ENCODE data around the gene SMG6.
A peak's percentile ranks its signal among the peaks of the same experiment; 100 is the strongest.

Gene SMG6

DNA sequence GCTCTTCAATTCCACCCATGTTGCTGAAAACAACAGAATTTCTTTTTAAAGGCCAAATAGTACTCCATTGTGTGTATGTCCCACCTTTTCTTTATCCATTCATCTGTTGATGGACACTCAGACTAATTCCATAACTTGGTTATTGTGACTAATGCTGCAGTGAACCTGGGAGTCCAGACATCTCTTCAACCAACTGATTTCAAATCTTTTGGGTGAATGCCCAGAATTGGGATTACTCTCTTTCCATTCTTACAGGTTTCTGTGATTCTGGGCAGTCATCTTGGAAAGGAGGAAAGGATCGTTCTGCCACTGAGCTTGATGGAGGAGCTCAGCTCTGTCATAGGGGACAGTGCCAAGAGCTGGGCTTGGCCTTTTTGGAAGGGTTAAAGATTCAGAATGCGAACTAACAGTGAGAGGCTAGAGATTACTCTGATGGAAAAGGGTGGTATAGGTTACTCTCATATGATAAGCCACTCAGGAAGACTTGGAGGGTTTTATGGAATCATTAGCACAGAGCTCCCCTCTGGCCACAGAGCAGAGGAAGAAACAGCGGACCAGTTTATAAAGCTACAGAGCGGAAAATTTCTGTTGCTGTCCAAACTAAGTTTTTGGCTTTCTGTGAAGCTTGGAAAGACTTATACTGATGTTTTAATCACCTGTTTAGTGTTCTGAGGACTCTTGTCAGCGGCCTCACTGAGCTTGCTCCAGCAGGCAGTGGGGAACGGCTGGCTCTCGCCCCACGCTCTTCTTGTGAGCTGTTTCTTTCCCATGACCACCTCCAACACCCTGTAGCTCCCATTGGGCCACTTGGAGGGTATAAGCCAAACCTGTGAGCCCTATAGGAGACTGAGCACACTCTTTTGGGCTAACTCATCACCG lies 200.4 kb downstream of the SMG6 start:
- peak; percentile 94 for DNase-seq (ENCODE audit: low read depth)

DNA sequence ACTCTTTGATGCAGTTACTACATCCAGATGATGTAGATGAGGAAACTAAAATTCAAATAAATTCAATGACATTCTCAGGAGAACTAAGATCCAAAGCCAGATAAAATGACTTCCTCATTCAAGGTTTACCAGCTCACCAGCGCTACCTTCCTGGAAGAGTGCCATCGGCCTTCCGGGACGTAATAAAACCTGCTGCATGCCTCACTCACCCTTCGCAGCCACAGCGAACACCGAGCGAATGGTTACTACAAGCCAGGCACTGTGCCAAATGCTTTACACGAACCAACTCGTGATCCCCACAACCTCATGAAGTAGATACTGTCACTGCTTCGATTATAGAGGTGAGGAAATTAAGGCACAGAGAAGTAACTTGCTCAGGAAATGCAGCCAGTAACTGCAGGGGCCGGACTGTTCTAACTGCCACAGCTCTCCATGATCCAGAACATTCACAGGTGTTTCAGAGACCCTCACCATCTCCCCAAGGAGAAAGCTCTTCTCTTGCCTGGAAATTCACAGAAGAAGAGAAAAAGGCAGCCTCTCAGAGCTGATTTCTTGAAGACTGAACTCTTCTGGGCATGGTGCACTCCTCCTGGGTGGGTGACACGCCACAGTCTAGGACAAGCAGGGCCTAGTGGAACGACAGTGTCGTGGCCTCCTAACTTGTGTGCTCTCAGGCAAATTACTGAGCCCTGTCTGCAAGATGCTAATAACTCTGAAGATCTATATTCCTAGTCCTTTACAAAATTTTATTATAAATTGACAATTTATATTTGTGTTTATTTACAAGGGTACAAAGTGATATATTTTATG lies 201.9 kb downstream of the SMG6 start:
- no peak for DNase-seq (ENCODE audit: low read depth)

DNA sequence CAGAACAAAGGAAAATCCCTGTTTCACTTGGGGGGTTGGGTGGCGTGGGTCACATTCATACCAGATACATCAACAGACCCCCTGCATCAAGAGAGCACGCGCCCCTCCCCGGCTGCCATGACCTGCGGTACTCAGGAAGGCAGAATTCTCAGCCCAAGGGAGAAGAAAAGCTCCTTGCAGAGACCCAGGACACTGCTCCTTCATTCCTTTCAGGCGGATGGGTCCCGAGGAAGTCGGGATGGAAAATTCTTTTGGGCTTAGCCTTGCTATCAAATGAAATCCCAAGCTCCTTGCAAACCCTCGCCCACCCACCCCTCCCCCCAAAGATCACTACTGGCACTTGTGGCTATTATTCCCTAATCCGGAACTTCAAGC lies 208.1 kb downstream of the SMG6 start:
- DNase-seq (ENCODE audit: low read depth): no peak

DNA sequence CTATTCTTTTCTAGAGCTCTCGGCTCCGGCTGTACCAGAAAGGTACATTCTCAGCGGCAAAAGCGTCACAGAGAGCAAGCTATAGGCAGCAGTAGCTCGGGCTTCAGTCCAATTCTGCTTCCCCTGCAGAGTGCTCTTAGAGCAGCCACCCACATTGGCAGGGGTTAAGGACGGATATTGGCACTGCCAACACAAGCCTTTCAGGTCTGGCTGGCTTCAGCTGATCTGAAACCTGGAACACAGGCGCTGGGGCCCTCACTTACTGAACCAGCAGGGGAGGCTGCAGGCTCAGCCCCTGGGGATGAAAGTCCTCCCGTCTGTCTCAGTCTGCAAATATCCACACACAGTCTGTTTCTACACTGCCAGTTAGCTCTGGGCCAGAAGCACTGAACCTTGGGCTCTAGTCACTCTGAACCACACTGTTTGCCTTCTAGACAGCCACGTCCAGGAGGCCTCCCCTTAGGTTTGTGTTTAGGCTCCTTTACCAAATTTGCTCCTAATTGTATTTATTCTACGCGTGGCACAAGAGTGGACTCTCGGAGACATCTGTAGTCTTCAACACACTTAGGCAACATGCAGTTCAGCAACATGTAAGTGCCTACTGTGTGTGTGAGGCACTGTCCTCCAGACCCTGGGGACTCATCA lies 208.6 kb downstream of the SMG6 start:
- DNase-seq (ENCODE audit: low read depth): peak; percentile 72

DNA sequence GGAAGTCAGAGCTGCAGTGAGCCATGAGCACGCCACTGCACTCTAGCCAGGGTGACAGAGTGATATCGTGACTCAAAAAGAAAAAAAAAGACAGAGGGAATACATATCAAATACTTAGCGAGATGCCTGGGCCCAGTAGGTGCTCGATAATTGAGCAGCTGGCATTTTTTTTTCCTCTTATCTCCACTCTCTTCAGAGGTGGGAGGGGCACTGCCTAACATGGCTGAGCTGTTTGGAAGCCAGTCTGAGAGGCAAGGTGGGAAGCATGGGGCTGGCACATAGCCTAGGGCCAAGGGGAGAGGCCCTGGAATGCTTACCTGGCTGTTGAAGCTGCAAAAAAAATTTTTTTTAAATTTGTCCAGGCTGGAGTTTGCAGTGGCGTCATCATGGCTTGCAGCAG lies 210.2 kb downstream of the SMG6 start:
- no peak for DNase-seq (ENCODE audit: low read depth)

DNA sequence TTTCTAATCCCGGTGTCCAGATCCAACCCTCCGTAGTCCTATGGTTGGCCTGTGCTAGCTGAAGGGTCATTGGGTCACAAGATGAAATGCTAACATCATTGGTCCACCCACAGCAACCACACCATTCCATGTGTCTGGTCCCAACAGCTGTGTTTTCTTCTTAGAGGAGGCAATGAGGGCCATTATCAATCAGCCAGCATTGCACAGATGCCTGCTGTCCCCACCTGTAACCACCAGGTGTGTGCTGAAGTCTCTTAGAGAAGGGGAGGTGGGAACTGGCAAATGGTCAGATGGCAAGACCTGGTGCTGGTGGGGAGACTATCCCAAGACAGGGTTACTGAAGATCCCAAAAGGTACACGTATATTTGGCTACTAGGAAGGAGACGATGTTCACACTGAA lies 211.3 kb downstream of the SMG6 start:
- DNase-seq (ENCODE audit: low read depth): no peak

DNA sequence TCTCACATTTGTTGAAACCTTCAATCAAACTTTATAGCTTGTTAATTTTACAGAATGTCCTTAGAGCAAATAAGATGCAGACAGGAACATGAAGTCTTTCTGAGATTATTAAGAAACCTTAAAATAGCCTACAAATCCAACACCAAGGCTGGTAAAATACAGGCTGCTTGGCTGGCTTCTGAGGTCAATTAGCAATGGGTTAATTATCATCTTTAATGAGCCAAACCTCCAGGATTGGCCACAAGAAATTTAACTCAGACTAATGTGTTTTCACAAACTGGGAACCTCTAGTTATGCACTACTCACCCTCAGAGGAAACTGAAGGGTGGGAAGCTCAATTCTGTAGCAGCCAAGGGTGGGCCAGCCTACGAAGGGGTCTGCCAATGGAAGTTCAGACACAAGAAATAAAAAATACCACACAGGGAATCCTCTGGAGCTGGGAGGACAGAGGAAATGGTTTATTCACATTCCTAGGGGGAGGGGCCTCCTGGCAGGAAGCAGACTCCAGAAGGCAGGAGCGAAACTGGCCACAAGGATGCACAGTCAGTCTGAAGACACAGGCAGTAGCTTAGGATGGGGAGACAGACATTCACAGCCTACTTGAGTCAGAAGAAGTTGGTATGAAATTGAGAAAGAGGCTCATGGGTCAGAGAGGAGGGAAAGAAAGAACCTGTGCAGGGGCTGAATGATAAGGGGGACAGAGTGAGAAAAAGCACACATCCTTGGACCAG lies 212.6 kb downstream of the SMG6 start:
- peak; percentile 98 for DNase-seq (ENCODE audit: low read depth)

DNA sequence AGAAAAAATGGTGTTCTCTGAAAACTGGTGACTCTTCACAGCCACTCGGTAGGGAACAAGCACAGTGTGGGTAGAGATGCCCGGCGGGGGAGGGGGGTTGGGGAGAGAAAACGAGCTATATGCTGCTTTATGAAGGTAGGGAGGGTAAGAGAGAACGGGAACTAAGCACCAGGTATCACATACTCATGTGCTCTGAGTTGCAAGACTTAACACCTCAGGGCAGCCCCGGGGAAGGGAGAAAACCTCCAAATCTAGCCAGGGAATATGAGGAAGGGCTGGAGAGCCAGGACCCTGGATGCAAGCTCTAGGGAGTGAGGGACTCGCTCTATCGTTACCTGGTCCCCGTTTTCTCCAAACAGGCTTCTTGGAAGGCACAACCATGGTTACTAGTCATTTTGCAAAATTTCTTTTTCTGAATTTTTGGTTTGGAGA lies 213.4 kb downstream of the SMG6 start:
- DNase-seq (ENCODE audit: low read depth): no peak

DNA sequence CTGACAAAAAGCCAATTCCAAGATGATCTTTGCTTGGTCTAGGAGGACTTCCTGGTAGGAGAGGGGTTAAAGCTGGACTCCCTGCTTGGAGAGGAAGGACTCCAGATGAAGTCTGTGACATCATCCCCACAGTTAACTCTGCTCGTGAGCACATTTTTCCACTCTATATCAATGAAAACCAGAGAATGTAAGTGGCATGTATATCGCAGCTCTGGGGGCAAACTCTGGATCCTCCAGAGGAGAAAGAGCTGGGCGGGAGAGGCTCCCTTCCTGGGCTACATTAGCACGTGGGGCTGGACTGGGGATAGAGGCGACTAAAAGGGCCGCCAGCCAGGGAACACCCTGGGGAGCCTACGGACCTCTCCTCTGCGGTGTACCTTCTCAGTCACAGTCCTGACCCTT lies 214.6 kb downstream of the SMG6 start:
- DNase-seq (ENCODE audit: low read depth): peak; percentile 64

DNA sequence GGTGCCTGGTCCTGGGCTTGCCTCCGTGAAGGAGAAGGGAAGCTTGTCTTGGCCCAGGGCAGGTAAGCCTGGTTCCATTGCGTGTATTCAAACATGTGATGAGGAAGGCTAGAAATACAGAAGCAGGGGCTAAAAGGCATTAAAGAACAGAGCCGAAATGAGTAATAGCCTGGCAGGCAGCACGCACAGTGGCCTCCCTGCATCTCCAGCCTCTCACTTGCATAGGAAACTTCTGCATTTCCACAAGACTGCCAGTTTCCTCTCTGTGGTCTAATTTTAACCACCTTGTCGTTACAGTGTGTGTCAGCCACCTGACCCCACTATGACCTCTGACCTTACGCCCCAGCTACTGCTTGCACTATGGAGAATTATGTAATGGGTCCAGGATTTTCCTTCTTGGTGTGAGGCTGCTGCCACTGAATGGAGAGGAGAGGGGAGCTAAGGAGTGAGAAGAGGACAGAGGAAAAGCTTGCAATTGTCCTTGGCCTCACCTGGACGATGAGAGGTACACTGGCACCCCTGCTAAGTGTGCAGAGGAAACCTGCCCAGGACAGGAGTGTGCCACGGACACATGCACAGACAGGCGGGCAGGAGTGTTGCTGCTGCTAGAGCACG lies 215.9 kb downstream of the SMG6 start:
- DNase-seq (ENCODE audit: low read depth): no peak

DNA sequence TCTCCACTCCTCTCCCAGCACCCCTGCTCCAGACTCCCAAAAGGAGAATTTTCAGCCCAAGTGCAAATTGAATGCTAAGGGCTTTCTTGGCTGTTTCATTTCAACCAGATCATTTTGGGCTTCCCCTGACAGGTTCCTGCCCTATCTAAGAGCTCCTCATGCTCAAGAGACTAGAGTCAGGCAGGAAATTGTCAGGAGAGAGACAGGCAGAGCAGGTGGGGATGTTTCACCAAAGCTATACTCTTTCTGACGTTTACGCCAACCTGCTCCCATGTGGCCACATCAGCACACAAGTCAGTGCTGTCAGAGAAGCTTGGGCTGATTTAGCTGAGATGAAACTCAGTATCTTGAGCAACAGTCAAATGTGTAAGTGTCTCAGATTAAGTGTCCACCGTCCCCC lies 217.3 kb downstream of the SMG6 start:
- no peak for DNase-seq (ENCODE audit: low read depth)

DNA sequence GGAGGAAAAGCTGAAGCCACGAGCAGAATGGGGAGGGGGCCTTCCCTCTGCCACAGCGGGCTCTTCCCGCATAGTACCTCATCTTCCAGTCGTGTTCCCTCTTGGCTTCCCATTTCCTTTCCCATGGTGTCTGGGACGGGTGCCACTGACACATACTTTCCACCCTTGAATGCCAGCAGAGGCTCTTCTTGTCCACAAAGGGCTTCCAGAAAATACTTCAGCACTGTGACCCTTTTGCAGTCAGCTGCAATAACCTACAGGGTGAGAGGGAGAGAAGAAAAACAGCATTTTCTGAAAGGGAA lies 218.0 kb downstream of the SMG6 start:
- no peak for DNase-seq (ENCODE audit: low read depth)

DNA sequence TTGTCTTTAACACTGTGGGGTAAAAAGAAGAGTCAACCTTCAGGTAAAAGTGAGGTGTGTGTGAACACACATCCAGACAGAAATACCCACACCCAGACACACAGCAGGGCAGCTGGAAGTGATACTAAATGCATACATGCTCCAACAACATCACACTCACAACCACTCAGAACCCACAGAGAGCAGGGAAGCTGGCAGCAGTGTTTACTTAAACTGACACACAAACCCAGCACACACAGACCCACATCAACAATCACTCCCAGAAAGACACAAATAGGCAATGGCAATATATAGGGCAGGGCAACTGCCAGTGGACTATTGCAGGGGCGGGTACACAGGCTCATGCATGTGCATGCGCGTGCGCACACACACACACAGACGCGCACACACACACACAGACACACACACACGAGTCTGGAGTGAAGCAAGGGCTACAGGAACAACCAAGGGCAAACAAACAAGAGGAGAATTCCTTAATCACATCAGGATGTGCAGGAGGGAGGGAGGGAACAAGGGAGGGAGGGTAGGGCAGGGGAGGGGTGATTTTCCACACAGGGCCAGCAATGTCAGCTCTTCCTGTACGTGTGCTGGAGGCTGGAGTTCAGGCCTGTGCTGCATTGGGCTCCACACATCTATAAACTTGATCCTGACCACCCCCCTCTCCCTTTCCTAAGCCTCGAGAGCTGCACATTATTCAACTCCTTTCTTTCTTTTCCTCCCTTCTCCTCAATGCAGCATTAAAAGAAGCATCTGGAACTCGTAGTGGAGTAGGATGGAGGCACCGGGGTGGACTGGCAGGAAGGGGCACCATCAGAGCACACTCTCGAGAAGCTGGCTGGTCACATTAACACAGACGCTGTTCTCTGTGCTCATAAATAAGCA lies 218.6 kb downstream of the SMG6 start:
- peak; percentile 87 for DNase-seq (ENCODE audit: low read depth)

DNA sequence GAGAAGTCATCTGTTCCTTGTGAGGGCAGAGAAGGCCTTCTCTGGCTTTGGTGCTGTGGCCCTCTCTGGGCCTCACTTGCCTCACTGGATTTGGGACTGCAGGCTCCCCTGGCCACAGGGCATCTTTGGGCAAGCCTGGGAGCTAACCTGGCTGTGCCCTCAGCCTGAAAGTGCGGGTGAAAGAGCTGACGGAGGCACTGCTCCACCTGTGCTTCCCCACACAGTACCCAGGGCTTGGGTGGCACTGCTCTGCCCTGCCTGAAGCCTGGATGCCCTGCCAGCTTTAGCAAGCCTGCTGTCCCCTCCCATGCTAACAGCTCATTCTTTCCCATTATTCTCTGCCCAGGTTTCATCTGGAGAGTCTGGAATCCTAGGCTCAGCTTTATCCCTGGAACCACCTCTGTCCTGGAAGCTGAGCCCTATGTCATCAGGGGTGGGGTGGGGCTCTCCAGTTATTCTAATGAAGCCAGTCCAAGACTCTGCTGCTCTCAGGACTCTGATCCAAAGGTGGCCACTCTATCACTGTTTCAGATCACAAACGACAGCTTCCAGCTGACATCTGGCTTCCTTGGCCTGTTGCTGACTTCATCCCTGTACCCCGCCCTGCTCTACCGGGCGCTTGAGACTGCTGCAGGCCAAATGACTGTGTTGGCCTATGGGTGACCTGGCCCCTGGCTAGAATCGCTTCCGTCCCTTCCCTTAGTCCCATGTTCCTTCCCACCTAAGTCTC lies 219.4 kb downstream of the SMG6 start:
- no peak for DNase-seq (ENCODE audit: low read depth)

DNA sequence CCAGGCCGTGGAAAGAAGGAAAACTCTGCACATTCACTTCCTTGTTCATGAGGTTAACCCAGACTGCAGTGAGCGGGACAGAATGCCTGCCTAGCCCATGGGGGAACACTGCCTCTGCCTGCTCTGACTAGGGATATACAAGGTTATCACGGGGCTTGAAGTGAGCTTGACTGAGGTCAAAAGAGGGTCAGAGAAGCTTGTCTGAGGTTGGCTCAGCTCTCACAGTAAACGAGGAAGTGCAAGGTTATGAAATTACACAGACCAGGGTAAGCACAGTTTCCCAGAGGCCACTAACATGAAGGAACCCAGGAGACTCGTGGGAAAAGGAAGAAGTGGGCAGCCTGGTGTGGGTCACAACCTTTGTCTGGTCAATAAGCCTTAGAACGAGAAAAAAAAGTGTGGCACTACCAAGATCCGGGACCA lies 220.0 kb downstream of the SMG6 start:
- peak; percentile 93 for DNase-seq (ENCODE audit: low read depth)

DNA sequence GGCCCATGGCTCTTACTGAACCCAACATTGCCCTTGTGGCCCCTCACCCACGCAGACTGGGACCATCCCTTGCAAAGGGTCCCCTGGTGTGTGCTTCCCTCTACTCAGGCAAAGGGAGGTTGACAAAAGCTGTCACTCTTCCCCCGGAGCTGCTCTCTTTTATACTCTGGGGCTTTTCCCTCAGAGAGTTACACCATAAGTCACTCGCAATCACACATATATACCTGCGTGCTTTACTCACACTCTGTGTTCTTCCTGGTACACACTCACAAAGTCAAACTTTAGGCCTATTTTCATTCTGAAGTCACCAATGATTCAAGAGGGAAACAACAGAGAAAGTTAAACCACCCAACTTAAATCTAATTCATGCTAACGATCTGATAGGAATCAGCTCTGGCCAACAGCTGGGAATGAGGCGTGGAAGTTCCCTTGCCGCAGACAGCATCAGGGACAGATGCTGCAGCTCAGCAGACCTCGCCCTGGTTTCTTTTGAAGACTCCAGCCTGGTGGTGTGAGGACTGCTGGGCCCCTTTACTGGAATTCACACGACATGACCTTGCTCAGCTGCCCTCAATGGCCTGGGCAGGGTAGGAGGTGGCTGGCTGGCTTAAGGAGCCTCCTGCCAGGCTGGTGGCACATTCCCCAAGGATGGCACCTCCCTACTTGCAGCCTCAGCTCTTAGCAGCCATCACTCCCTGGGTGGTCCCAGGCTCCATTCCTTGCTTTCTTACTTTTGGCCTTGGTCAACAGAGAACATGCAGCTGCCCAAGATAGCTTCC lies 221.4 kb downstream of the SMG6 start:
- DNase-seq (ENCODE audit: low read depth): no peak

DNA sequence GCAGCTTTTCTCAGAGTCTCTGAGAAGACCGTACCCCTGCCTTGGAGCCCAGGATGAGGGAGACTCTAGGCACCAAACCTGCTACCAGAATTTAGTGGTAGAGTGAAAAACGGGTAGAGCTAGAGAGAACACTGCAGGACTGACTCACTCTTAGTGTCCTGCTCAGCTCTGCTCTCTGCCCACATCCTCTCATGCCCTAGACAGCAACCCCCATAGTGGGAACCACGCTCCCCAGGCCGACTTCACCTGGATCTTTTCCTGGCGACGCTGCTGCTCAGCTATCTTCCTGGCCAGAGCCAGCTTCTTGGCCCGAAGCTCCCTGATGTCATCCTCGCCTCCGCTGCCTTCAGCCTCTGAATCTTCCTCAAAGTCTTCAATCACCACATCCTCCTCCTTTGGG lies 222.0 kb downstream of the SMG6 start:
- DNase-seq (ENCODE audit: low read depth): peak; percentile 70

DNA sequence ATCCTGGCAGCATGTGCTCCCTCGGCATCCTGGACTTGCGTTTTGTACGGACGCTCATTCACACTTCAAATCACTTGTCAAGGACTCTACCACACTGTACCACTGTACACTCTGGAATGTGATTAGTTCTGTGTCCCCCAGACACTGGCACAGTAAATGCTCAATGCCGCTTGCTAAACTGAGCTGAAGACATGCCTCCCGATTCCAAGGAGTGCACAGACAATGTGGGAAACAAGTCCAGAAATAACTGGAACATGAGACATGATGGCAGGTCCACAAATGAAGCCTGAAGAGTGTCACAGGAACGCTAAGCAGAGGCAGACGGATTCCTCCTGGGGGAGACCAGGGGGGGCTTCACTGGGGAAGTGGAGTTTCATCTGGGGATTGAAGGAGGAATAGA lies 226.5 kb downstream of the SMG6 start:
- DNase-seq (ENCODE audit: low read depth): no peak
